D721Med (cell line): ENCODE data around the gene SMC2.

ENCODE experiments used
- DNase-seq: peaks from one replicate; pipeline ENCODE4 v3.0.0; 2011; ENCODE audit warnings: low spot score; ENCODE audit not compliant: insufficient read length
- FAIRE-seq: peaks from 2 replicates; lab custom pipeline; 2011; peaks lifted over from hg19 to GRCh38; lab: Jason Lieb, UNC
- TF ChIP-seq, protein P1 (sequence below): IDR thresholded peaks from 2 replicates; pipeline ENCODE4 v1.5.1; 2012; ENCODE audit warnings: mild to moderate bottlenecking, control low read depth; ENCODE audit not compliant: insufficient read depth; ENCODE audit errors: missing control alignments

The SMC2 gene

GRCh38 chr9:104074876-104075275 is 19.2 kb upstream of the SMC2 start:
- DNase-seq: no peak
- TF ChIP-seq, protein P1, sequence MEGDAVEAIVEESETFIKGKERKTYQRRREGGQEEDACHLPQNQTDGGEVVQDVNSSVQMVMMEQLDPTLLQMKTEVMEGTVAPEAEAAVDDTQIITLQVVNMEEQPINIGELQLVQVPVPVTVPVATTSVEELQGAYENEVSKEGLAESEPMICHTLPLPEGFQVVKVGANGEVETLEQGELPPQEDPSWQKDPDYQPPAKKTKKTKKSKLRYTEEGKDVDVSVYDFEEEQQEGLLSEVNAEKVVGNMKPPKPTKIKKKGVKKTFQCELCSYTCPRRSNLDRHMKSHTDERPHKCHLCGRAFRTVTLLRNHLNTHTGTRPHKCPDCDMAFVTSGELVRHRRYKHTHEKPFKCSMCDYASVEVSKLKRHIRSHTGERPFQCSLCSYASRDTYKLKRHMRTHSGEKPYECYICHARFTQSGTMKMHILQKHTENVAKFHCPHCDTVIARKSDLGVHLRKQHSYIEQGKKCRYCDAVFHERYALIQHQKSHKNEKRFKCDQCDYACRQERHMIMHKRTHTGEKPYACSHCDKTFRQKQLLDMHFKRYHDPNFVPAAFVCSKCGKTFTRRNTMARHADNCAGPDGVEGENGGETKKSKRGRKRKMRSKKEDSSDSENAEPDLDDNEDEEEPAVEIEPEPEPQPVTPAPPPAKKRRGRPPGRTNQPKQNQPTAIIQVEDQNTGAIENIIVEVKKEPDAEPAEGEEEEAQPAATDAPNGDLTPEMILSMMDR: no peak
- no peak for FAIRE-seq

DNA sequence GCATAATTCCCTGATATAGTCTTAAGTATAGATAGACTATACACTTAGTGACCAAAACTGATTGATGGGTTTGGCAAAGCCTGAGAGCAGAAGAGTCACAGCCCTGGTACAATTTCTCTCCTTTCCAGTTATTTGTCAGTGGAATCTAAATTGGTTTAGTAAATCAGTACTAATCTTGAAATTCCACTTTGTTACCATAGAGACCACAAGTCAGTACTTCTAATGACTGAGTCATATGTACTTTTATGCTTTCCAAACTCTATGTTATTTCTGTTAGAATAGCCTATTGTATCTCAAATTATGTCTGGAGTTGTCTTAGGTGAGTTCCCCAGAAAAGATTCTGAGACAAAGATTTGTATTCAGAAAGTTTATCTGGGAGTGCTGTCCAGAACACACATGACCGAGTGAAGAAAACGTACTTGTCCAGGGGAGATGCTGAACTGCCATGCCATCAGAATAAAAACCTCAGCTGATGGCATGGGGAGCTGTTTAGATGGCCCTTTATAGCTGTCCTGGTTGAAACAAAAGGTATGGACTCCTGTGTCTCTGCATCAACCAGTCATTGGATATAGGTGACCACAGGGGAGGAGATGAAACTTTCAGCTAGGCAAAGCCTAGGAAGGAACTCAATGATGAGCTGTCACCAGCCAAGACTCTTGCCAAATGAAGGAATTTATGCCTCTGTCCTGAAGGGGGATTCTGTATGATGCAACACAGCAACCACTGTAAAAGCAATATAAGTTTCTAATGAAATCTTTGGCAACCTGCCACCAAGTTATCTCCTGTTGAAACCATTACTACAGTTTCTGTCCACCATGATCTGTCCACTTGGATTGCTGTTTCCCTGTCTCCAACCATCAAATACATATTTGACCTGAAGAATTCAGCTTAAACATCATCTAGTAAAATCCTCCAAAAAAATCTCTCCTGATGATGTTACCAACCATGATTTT is 18.0 kb upstream of the SMC2 start:
- DNase-seq (no peak), FAIRE-seq (no peak)
- TF ChIP-seq, protein P1: no peak

DNA sequence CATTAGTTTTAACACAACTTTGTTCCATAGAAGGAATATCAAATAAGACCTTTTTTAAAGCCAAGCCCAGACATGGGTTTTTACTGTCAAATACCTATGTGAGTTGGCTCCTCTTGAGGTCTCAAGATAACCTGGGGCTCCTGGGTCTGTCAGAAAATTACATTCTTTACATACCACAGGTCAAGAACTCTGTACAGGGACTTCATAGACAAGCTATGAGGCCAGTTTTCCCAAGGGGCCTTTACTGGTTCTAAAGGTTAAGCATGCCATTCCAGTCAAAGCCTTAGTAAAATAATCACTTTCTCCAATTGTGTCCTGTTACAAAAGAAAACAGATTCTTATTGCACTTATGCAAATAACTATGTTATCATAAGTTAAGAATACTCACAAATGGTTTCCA is 15.5 kb upstream of the SMC2 start:
- DNase-seq (no peak), FAIRE-seq (no peak)
- TF ChIP-seq, protein P1: no peak

GRCh38 chr9:104080983-104081382 is 13.1 kb upstream of the SMC2 start:
- FAIRE-seq (no peak), DNase-seq (no peak)
- TF ChIP-seq, protein P1: no peak

DNA sequence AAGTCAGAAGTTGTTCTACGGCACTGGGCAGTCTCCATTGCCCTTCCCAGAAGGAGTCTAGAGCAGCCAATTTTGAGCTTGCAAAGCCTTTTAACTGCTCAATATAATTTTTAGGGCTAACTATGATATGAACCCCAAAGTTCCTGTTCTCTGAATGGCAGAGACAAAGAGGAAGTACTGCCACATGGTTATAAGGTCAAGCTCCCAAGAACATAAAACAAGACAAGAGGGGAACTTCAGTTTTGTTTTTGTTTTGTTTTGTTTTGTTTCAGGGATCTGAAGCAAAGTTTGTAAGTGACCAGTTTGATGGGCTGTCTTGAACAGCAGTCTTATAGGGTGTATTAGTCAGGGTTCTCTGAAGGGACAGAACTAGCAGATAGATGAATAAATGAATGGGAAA is 11.9 kb upstream of the SMC2 start:
- TF ChIP-seq, protein P1: no peak
- no peak for DNase-seq
- no peak for FAIRE-seq

GRCh38 chr9:104085525-104085924 is 8.6 kb upstream of the SMC2 start:
- FAIRE-seq: no peak
- DNase-seq: no peak
- TF ChIP-seq, protein P1: no peak

DNA sequence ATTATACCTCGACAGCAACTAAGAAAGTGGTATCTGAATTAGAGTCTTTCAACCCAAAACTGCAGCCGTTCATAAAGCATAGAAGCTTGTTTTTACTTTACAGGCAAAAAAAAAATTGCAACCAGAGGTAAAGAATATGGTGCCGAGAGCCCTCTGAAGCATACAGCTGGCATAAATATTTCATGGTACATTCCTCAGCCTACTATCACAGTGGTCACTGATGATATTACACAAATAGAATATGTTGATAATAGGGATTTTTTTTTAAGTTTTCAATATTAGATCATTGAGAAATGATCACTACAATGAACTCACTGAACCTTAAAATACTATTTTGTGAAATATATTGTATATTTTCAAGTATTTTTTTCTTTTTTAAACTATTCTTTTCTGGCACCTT is 6.2 kb upstream of the SMC2 start:
- DNase-seq (no peak), FAIRE-seq (no peak)
- TF ChIP-seq, protein P1: no peak
